IPS DF 19.7 (cell line): Measurements from ENCODE around the gene TEX55.
"Not testable (repeated sequence)": the region's sequence is repeated elsewhere in the genome, so short reads cannot be mapped to it uniquely, and the experiment has no call there.

Experiments used
- DNase-seq: peaks from one replicate; pipeline ENCODE4 v3.0.0-alpha.2; 2013; ENCODE audit warnings: low read depth, low spot score

Gene TEX55

DNA sequence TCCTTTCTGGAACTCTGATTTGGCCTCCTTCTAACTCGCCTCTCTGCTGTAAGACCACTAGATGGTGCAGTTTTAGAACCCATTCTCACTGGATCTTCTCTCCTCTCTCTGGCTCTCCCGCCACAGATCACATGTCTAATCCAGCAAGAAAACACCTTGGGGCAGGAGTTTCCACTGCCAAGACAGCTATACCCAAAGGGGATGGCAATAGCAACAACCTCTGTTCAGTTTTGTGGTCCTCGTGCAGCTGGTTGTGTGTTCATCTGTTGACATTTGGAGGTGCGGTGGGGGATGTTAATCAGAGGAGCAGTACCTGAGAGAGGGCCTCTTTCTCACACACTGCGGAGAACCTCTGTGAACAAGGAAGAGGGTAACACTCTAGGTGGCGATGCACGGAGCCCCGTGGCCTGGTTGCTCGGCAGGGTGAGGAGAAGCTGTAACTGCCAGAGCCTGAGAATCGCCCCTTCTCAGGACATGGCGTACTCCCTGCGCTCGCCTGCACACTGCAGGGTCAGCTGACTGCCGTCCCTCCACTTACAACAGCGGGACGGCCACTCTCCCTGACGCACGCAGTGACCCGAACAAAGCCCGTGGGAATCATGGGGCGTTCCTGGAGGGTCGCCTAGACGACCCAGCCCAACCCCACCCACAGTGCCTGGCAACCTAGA is at the start of gene TEX55:
TEX55 (plus strand) TSS at position 666 of the 668 bp plus-strand sequence. CDS start 25 bp downstream, outside the sequence.
- peak; percentile 45 for DNase-seq

DNA sequence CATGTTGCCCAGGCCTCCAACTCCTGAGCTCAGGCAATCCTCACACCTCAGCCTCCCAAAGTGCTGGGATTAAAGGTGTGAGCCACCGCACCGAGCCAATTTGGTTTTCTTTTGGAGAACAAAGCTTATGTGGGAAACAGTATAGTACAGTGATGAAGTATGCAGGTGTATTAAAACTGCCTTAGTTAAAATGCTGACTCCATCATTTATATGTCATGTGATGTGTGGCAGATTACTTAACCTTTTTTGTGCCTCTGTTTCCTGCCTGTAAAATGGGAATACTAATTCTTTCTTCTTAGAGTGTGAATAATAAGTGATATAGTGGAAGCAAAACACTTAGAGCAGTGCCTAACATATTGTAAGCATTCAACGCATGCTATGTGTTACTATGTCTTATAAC is 48.0 kb upstream of the TEX55 start:
- no peak for DNase-seq

GRCh38 chr3:119098619-119099222 is 47.2 kb upstream of the TEX55 start:
- DNase-seq, result no peak

GRCh38 chr3:119099785-119100184 is 46.2 kb upstream of the TEX55 start:
- no peak for DNase-seq

DNA sequence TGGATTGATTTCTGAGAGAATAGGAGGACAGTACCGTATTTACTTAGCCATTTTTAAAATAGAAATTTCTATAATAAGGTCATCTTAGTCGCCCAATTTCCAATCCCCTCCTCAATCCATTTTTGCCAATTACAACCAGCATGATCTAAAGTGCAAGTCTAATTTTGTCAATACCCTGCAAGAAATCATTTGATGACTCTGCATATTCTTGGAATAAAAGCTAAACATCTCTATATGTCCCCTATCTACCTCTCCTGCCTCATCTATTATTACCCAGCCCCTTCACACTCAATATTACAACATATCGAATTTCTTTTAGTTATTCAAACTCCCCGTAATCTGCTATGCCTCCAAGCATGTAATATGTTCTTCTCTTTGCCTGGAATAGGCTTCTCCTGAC is 41.9 kb upstream of the TEX55 start:
- no peak for DNase-seq

- not testable (repeated sequence) for DNase-seq
These were observed 27.6 kb upstream of the TEX55 start for GRCh38 chr3:119118330-119118729.

DNA sequence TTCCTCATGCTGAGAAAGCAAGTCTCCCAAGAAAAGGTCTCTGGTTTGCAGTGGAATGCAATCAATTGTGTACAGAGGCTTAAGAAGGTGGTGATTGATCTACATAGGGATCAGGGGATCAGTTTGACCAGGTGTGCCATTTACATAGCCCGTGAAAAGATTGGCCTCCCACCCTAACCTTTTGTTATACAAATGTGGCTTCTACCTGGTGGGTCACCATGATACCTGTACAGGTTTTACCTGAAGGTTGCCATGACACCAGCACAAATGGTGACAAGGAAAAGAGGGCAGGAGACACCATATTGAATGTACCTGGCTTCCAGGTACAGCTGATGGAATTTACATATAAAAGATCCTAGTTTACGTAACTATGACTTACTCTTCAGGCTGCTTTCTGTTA is 25.5 kb upstream of the TEX55 start:
- no peak for DNase-seq

- no peak for DNase-seq
These were observed 23.6 kb upstream of the TEX55 start for GRCh38 chr3:119122350-119122749.

- DNase-seq, result no peak
These were observed 20.6 kb upstream of the TEX55 start for GRCh38 chr3:119125342-119125741.

GRCh38 chr3:119125742-119126504 is 20.0 kb upstream of the TEX55 start:
- DNase-seq, result no peak

DNA sequence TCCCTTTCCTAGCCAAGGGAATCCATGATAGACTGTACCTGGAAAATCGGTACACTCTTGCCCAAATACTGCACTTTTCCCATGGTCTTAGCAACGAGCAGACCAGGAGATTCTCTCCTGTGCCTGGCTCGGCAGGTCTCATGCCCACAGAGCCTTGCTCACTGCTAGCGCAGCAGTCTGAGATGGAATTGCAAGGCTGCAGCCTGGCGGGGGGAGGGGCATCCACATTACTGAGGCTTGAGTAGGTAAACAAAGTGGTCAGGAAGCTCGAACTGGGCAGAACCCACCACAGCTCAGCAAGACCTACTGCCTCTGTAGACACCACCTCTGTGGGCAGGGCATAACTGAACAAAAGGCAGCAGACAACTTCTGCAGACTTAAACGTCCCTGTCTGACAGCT is 15.7 kb upstream of the TEX55 start:
- not testable (repeated sequence) for DNase-seq

DNA sequence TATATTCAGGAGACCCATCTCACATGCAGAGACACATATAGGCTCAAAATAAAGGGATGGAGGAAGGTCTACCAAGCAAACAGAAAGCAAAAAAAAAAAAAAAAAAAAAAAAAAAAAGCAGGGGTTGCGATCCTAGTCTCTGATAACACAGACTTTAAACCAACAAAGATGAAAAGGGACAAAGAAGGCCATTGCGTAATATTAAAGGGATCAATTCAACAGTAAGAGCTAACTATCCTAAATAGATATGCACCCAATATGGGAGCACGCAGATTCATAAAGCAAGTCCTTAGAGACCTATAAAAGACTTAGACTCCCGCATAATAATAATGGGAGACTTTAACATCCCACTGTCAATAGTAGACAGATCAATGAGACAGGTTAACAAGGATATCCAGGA is 13.7 kb upstream of the TEX55 start:
- not testable (repeated sequence) for DNase-seq

- DNase-seq, result not testable (repeated sequence)
These were observed 6.6 kb upstream of the TEX55 start for GRCh38 chr3:119139360-119139759.

DNA sequence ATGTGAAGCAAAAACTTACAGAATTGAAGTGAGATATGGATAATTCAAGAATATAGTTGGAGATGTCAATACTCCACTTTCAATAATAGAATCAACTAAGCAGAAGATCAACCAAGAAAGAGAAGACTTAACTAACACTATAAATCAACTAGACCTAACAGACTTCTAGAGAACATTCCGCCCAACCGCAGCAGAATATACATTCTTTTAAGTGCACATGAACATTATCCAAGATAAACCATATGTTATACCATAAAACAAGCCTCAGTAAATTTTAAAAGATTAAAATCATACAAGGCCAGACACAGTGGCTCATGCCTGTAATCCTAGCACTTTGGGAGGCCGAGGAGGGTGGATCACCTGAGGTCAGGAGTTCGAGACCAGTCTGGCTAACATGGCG is 5.5 kb upstream of the TEX55 start:
- no peak for DNase-seq

- no peak for DNase-seq
These were observed 851 bp upstream of the TEX55 start for GRCh38 chr3:119145128-119145499.

DNA sequence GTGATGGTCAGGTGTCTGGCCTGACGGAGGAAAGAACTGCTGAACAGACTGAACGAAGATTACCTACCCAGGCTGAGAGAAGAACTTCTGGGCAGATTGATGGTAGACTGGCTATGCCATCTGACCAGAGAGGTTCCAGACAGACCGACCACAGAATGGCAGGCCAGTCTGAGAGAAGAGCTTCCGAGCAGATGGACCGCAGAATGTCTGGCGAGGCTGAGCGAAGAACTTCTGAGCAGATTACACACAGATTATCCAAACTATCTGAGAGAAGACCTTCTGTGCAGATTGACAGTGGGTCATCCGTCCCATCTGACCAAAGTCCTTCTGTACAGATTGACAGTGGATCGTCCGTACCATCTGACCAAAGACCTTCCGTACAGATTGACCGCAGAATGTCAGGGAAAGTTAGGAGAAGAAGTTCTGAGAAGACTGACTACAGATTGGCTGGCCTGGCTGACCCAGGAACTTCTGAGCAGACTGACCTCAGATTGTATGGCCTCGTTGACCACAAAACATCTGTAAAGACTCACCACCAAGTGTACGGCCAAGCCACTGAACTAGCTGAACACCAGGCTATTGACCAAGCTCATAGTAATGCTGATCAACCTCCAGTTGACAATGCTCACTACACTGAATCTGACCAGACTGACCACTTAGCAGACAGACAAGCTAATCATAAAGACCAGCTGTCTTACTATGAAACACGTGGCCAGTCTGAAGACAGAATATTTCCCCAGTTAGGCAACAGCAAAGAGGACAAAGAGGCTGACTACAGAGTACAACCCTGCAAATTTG is 812 bp downstream of the TEX55 start:
- DNase-seq, result no peak

- no peak for DNase-seq
These were observed 1.5 kb downstream of the TEX55 start for GRCh38 chr3:119147494-119147893.

- no peak for DNase-seq
These were observed 2.7 kb downstream of the TEX55 start for GRCh38 chr3:119148493-119149180.

- DNase-seq, result no peak
These were observed 3.5 kb downstream of the TEX55 start for GRCh38 chr3:119149484-119149883.

DNA sequence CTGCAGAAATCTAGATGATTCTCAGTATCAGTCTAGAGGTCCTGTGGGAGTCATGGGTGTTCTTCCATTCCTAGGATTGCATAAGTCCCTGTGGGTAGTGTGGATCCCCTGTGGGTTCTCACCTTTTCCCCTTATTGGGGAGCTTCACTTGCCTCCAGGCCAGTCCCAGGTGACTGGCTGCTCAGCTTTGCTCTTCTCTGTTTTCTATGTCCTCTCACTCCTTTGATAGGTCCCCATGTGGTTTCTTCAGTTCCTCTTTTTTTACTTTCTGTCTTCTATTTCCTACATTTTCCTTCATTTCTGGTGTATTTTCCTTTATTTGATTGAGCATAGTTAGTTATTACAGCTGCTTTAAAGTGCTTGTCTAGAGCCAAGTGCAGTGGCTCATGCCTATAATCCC is 10.9 kb downstream of the TEX55 start:
- DNase-seq, result no peak

DNA sequence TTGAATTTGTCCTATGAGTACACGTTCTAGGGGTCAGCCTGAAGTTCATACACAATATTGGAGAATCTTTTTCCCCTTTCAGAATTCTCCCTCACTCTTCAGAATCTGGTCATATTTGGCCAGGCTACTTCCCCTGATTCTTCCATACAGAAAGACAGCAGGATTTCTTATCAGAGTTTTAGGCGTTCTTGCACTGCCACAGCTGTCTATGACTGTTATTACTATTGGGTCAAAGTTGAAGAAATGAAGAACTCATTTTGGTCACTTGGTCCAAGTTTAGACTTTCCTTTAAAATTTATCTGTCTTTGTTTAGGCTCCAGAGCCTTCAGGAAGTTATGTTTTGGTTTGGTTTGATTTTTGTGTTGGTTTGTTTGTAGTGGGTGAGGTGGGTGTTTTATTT is 12.0 kb downstream of the TEX55 start:
- DNase-seq, result no peak
